IMR-90 (cell line): ENCODE data around the gene JAGN1.

Source experiments
- BHLHE40 ChIP-seq: fragments of 150-350 bp; IDR thresholded peaks from 2 replicates; pipeline ENCODE4 v1.6.1; 2016; ENCODE audit warnings: mild to moderate bottlenecking, low read depth, low read length
- CEBPB ChIP-seq: IDR thresholded peaks from 2 replicates; pipeline ENCODE4 v1.6.1; 2012; ENCODE audit warnings: low read depth, low read length, improper control_type of control experiment
- CHD1 ChIP-seq: IDR thresholded peaks from 2 replicates; pipeline ENCODE4 v1.6.1; 2012; ENCODE audit warnings: low read depth, low read length, improper control_type of control experiment
- CTCF ChIP-seq: conservative IDR thresholded peaks from 2 replicates; pipeline ENCODE4 v1.5.1; 2012; ENCODE audit warnings: mild to moderate bottlenecking, low read depth, low read length, improper control_type of control experiment
- FOS ChIP-seq: fragments of 150-350 bp; IDR thresholded peaks from 2 replicates; pipeline ENCODE4 v1.6.1; 2016; ENCODE audit warnings: low read depth, low read length
- MAZ ChIP-seq: IDR thresholded peaks from 2 replicates; pipeline ENCODE4 v1.6.1; 2012; ENCODE audit warnings: low read depth, mild to moderate bottlenecking, low read length, improper control_type of control experiment, moderate library complexity, borderline replicate concordance
- NFE2L2 ChIP-seq: fragments of 150-350 bp; IDR thresholded peaks from 2 replicates; pipeline ENCODE4 v1.6.1; 2016; ENCODE audit warnings: low read depth, mild to moderate bottlenecking, low read length
- POLR2A ChIP-seq: IDR thresholded peaks from 2 replicates; pipeline ENCODE4 v1.6.1; 2012; ENCODE audit warnings: mild to moderate bottlenecking, low read depth, low read length
- RCOR1 ChIP-seq: IDR thresholded peaks from 2 replicates; pipeline ENCODE4 v1.6.1; 2012; ENCODE audit warnings: mild to moderate bottlenecking, low read length, improper control_type of control experiment; ENCODE audit not compliant: insufficient replicate concordance
- RFX5 ChIP-seq: IDR thresholded peaks from 2 replicates; pipeline ENCODE4 v1.8.0; 2012; ENCODE audit warnings: low read depth, mild to moderate bottlenecking, low read length, moderate library complexity
- USF2 ChIP-seq: fragments of 150-350 bp; IDR thresholded peaks from 2 replicates; pipeline ENCODE4 v1.6.1; 2017; ENCODE audit warnings: mild to moderate bottlenecking, antibody characterized with exemption, low read length, low read depth

- no peak for TF ChIP-seq CTCF
- no peak for TF ChIP-seq NFE2L2
- no peak for TF ChIP-seq RFX5
- no peak for TF ChIP-seq USF2
- no peak for TF ChIP-seq POLR2A
- no peak for TF ChIP-seq CHD1
- no peak for TF ChIP-seq RCOR1
- TF ChIP-seq CEBPB = peak; percentile 73
- TF ChIP-seq FOS = no peak
- no peak for TF ChIP-seq BHLHE40
- no peak for TF ChIP-seq MAZ
These were observed 1.0 kb upstream of the JAGN1 start for GRCh38 chr3:9889405-9889804.
